A673 (cell line): ENCODE data around the gene LPO. TPM values are rescaled to one million over a fixed set of nuclear protein-coding genes. Genes with fewer than 3 reads are reported as not detected.

Source experiments
- BruUV-seq: library from RNA; stranded (reverse); fragments of 400-500 nt; replicated peaks from 2 replicates; lab custom pipeline; 2021; lab: Mats Ljungman, UMichigan
- CTCF ChIA-PET: fragments of 300-600 bp; sonication (Branson Sonifier 250); formaldehyde crosslinking; loops from one replicate; lab custom pipeline; 2022; ENCODE audit warnings: antibody characterized with exemption; lab: Charles Lee
- POLR2A ChIA-PET: fragments of 300-600 bp; sonication (Branson Sonifier 250); formaldehyde crosslinking; loops from one replicate; lab custom pipeline; 2022; ENCODE audit warnings: antibody characterized with exemption; ENCODE audit not compliant: low non-redundant PET; lab: Charles Lee
- DNase-seq: peaks from one replicate; pipeline ENCODE4 v3.0.0-alpha.2; 2015; ENCODE audit warnings: low spot score
- H3K27ac ChIP-seq: fragments of 200-600 bp; sonication (generic); 2 replicates; pipeline ENCODE4 v1.5.1; 2016; ENCODE audit warnings: mixed run types, low read depth, mild to moderate bottlenecking, mixed read lengths, antibody characterized with exemption, low read length; ENCODE audit not compliant: poor library complexity, severe bottlenecking
- H3K27me3 ChIP-seq: fragments of 200-600 bp; sonication (generic); replicated peaks from 2 replicates; pipeline ENCODE4 v1.6.1; 2017; ENCODE audit warnings: mixed run types, low read depth, mild to moderate bottlenecking, mixed read lengths, antibody characterized with exemption, low read length; ENCODE audit not compliant: insufficient read depth, poor library complexity
- H3K36me3 ChIP-seq: fragments of 200-600 bp; sonication (generic); 2 replicates; pipeline ENCODE4 v1.6.1; 2016; ENCODE audit warnings: mixed run types, mild to moderate bottlenecking, mixed read lengths, antibody characterized with exemption, low read length; ENCODE audit not compliant: insufficient read depth, poor library complexity, severe bottlenecking
- H3K4me1 ChIP-seq: fragments of 200-600 bp; sonication (generic); 2 replicates; pipeline ENCODE4 v1.6.1; 2017; ENCODE audit warnings: mixed run types, mild to moderate bottlenecking, mixed read lengths, antibody characterized with exemption, low read length; ENCODE audit not compliant: insufficient read depth, poor library complexity, severe bottlenecking
- H3K4me3 ChIP-seq: fragments of 200-600 bp; sonication (generic); 2 replicates; pipeline ENCODE4 v1.5.1; 2016; ENCODE audit warnings: low read depth, mixed run types, mild to moderate bottlenecking, mixed read lengths, low read length; ENCODE audit not compliant: poor library complexity, severe bottlenecking
- H3K9me3 ChIP-seq: fragments of 200-600 bp; sonication (generic); 2 replicates; pipeline ENCODE4 v1.6.1; 2016; ENCODE audit warnings: mixed run types, low read depth, mild to moderate bottlenecking, mixed read lengths, antibody characterized with exemption, low read length; ENCODE audit not compliant: poor library complexity, severe bottlenecking
- EZH2 ChIP-seq: fragments of 200-600 bp; sonication (generic); IDR thresholded peaks from 2 replicates; pipeline ENCODE4 v1.6.1; 2017; ENCODE audit warnings: borderline replicate concordance, low read depth, mild to moderate bottlenecking, mixed read lengths, antibody characterized with exemption, low read length; ENCODE audit not compliant: poor library complexity, severe bottlenecking
- intact Hi-C: fragments of 100-400 bp; cut with micrococcal nuclease; formaldehyde crosslinking; loops from one replicate; pipeline ENCODE4 v1.10.0; 2022; ENCODE audit not compliant: unreplicated experiment
- total RNA-seq: library from RNA; stranded (reverse); gene quantifications from 2 replicates; pipeline ENCODE4 v1.2.3, GENCODE V29; 2021
- TF ChIP-seq, protein P1 (sequence below): fragments of 300-800, 200-600 bp; sonication (generic); conservative IDR thresholded peaks from 2 replicates; pipeline ENCODE4 v1.5.1; 2017; ENCODE audit warnings: low read depth, mild to moderate bottlenecking, antibody characterized with exemption, low read length, moderate library complexity, mixed read lengths

Gene LPO
- total RNA-seq, 1 experiment from 2014 or later: 0.34 TPM

- Histone ChIP-seq H3K27me3 (no peaks in the 10 kb centered on the region), H3K9me3 (no peaks in the 10 kb centered on the region), H3K27ac (no peak overlapping the region), H3K4me1 (no peaks in the 10 kb centered on the region), H3K4me3 (no peak overlapping the region), H3K36me3 (peaks cover 11% of the 10 kb centered on the region)
- TF ChIP-seq EZH2: no peak
- TF ChIP-seq, protein P1, sequence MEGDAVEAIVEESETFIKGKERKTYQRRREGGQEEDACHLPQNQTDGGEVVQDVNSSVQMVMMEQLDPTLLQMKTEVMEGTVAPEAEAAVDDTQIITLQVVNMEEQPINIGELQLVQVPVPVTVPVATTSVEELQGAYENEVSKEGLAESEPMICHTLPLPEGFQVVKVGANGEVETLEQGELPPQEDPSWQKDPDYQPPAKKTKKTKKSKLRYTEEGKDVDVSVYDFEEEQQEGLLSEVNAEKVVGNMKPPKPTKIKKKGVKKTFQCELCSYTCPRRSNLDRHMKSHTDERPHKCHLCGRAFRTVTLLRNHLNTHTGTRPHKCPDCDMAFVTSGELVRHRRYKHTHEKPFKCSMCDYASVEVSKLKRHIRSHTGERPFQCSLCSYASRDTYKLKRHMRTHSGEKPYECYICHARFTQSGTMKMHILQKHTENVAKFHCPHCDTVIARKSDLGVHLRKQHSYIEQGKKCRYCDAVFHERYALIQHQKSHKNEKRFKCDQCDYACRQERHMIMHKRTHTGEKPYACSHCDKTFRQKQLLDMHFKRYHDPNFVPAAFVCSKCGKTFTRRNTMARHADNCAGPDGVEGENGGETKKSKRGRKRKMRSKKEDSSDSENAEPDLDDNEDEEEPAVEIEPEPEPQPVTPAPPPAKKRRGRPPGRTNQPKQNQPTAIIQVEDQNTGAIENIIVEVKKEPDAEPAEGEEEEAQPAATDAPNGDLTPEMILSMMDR: no peak
- ChIA-PET CTCF (no interaction called here), POLR2A (interaction anchor here (0.7 kb wide), 1 partner anchor 30 kb away, joined by 7 read pairs; no protein-coding TSS in a partner anchor)
- intact Hi-C loops: no loop called here
- no TSS peak for BruUV-seq
- DNase-seq: no peak
Measured at GRCh38 chr17:58208344-58208743, 30.0 kb upstream of the LPO start.

GRCh38 chr17:58210922-58211321, 27.5 kb upstream of the LPO start:
- peaks cover 11% of the 10 kb centered on the region for H3K36me3 ChIP-seq
- POLR2A ChIA-PET: no interaction called here
- no peak overlapping the region for H3K4me3 ChIP-seq
- no peak for DNase-seq
- H3K27ac ChIP-seq: no peak overlapping the region
- BruUV-seq: no TSS peak
- CTCF ChIA-PET: no interaction called here
- intact Hi-C loops: no loop called here
- no peaks in the 10 kb centered on the region for H3K27me3 ChIP-seq
- no peaks in the 10 kb centered on the region for H3K4me1 ChIP-seq
- TF ChIP-seq, protein P1: no peak
- no peak for TF ChIP-seq EZH2
- no peaks in the 10 kb centered on the region for H3K9me3 ChIP-seq

- intact Hi-C loops: no loop called here
- H3K4me1 ChIP-seq: peaks cover 5% of the 10 kb centered on the region
- BruUV-seq: no TSS peak
- TF ChIP-seq EZH2: no peak
- TF ChIP-seq, protein P1: no peak
- POLR2A ChIA-PET: no interaction called here
- no peak for DNase-seq
- H3K27me3 ChIP-seq: no peaks in the 10 kb centered on the region
- H3K27ac ChIP-seq: no peak overlapping the region
- H3K36me3 ChIP-seq: peaks cover 11% of the 10 kb centered on the region
- CTCF ChIA-PET: no interaction called here
- H3K4me3 ChIP-seq: no peak overlapping the region
- no peaks in the 10 kb centered on the region for H3K9me3 ChIP-seq
Measured at GRCh38 chr17:58215685-58216084, 22.7 kb upstream of the LPO start.
